HG03342 (cell line): ENCODE measurements around the gene DKK1.

Experiments used
- ATAC-seq: cut with Tn5 transposase; IDR thresholded peaks from one replicate; pipeline ENCODE4 v1.9.1; 2021; ENCODE audit warnings: mild to moderate bottlenecking, moderate library complexity; ENCODE audit not compliant: unreplicated experiment

DKK1 gene

DNA sequence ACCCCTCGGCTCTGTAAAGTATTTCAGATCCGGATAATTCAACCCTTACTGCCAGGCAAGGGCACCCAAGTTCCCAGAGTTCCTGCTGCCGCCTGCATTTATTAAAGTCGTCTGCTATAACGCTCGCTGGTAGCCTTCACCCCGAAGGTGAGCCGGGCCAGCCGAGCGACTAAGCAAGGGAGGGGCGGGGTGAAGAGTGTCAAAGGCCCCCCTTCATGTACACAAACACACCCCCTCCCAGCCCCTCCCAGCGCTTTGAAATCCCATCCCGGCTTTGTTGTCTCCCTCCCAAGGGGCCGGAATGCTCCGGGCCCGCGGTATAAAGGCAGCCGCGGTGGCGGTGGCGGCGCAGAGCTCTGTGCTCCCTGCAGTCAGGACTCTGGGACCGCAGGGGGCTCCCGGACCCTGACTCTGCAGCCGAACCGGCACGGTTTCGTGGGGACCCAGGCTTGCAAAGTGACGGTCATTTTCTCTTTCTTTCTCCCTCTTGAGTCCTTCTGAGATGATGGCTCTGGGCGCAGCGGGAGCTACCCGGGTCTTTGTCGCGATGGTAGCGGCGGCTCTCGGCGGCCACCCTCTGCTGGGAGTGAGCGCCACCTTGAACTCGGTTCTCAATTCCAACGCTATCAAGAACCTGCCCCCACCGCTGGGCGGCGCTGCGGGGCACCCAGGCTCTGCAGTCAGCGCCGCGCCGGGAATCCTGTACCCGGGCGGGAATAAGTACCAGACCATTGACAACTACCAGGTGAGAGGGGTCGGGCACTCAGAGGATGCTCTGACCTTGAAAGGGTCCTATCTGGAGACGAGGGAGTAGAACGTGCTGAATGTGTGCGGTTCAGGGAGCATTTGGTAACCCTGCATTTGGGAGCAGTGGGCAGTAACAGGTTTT lies at the start of gene DKK1:
DKK1 (plus strand) TSS at position 349 of the 889 bp plus-strand sequence; CDS start at position 503, 154 bp downstream.
- ATAC-seq: peak; percentile 65

DNA sequence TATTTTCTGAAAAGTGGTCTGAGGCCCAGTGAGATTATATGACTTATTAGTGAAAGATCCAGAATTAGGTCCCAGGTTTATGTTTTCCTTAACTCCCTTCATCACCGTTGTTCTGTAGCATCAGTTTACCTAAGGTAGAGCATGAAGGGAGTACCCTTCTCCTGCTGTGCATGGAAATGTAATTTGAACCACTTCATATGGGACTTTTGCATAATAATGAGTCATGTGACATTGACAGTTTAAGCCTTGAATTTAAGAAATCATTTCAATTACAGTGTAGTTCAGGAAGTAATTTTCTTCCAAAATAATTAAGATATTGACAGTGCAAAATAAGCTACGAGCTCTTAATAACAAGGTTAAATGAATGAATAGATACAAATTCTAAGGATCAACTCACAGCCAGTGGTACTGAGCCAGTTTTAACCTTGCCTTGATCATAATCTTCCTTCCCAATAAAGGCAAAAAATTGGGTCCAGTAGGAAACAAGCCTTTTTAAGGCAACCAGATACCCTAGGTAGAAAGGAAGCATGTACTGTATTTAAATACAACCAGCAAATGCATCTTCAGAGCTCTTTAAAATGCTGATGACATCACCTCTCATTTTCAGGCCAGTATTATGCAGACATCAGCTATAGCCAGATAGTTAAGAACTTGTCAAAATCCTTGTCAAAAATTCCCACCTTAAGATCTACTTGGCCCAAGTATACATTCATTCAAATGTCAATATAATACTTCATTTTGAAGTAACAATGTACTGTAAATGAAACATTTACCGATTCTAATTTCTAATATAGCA lies 48.8 kb upstream of the DKK1 start:
- ATAC-seq: no peak

- ATAC-seq: no peak
Measured at GRCh38 chr10:52266858-52267257, 47.2 kb upstream of the DKK1 start.

DNA sequence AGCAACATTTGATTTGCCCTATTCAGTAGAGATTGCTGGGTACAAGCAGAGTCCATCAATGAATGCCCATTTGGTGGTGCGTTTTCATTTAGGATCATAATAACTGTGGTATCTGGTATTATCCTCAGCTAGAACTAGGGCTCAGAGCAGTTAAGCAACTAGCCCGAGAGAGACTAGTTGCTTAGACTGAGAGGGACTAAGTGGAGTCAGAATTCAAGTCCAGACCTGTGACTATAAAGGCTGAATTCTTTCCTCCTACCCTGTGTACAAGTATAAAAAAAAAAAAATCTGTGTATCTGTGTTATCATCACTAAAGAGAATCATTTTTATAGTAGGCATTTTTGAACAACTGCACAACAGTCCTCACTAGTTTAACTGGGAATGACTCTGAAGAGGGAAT lies 45.3 kb upstream of the DKK1 start:
- ATAC-seq: no peak

GRCh38 chr10:52269233-52269632 lies 44.8 kb upstream of the DKK1 start:
- ATAC-seq: no peak

DNA sequence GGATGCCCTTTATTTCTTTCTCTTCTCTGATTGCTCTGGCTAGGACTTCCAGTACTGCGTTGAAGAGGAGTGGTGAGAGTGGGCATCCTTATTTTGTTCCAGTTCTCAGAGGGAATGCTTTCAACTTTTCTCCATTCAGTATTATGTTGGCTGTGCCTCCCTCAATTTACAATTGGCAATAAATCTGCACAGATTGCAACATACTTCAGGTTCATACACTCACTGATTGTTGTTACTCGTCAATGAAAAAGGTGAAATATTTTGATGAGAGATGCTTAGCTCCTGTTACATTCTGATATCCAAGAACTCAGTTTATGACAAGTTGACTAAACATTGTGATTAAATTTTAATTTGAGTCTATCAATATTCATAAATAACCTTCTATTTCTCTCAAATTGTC lies 37.9 kb upstream of the DKK1 start:
- no peak for ATAC-seq

- ATAC-seq: no peak
Measured at GRCh38 chr10:52276986-52277385, 37.1 kb upstream of the DKK1 start.

- ATAC-seq: no peak
Measured at GRCh38 chr10:52279546-52279945, 34.5 kb upstream of the DKK1 start.

DNA sequence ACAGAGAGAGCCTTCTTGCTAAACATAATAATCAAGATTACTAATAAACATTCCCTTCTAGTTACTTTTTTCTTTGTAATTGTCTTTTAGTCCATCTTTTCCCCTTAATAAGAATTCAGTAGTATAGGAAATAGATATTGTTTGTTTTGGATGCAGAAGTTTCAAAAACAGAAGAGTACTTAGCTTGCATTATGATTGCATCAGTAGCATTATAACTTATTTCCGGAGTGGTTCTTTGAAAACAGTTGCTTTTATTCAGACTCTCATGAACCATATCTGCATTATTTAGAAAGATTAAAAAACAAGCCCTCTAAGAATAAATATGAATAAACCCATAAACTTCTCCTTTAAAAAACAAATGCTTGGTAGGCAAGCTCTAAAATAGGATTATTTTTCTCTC lies 34.0 kb upstream of the DKK1 start:
- ATAC-seq: no peak

GRCh38 chr10:52283174-52283573 lies 30.9 kb upstream of the DKK1 start:
- no peak for ATAC-seq

DNA sequence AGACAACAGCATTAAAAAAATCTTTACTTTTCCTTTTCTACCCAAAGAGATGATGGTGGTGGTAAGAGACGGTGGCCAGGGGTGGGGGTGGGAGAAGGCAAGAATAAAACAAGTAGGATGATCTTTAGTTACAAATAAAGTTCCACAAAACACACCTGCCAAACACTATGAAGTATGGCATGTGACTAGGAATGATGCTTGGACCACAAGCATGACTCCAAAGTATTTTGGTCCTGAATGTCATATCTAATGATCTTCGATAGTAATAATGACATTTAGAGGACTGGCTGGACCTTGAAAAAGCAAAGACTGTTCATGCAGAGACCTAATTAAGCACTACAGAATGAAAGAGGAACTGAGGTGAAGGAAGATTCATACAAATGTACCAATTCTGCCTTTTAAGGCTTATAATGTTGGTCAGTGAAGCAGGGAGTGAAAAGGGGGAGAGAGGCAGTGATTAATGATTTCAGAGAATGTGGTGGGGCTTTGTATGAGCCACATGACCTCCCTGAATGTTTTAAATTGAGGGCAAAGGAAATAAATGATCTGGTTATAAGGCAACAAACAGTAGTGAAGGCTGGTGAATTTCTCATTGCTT lies 29.6 kb upstream of the DKK1 start:
- no peak for ATAC-seq

GRCh38 chr10:52287866-52288265 lies 26.2 kb upstream of the DKK1 start:
- no peak for ATAC-seq

DNA sequence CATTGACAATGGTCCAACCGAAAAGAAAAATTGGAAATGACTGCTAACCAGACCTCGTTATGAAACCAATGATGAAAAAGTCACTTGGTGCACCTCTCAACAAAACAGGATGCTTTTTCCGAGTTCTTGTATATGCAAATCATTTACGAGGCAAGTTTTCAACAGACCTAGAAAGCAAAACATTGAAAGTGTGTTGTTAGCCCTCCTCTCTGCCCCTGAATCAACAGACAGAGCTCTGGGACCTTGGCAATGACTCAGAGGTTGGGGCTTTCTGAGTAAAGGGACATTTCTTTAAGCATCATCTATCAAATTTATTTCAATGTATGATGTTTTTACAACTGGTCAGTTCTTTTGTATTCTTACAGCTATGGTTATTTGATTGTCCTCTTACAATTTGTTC lies 16.3 kb upstream of the DKK1 start:
- no peak for ATAC-seq

DNA sequence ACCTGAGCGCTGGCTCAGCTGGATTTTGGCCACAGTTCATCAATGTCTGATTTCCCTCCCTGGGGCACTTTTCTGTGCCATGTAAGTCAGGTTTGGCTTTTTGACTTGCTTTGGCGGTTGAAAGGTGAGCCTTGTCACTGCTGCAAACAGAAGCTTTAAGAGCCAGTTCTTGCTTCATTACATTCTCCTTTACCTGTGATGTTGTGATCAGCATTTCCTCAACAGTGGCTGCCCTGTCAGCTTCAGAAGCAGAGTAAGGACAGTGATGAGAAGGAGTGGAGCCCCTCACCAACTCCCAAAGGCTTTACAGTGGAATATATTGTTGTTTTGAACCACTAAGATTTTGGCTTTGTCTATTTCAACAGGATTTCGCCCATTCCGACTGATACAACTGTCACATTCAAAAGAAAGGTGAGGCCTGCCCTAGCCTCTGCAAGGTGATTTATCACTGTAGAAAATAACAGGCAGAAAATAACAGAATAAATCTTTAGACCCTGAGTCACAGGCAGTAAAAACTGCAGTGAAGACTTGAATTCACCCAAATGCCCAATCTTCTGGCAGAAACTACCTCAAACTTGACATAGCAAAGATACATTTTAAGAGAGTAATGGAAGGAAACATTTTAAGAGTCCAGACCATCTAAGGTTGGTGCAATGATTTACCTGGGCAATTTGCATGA lies 13.3 kb upstream of the DKK1 start:
- no peak for ATAC-seq

DNA sequence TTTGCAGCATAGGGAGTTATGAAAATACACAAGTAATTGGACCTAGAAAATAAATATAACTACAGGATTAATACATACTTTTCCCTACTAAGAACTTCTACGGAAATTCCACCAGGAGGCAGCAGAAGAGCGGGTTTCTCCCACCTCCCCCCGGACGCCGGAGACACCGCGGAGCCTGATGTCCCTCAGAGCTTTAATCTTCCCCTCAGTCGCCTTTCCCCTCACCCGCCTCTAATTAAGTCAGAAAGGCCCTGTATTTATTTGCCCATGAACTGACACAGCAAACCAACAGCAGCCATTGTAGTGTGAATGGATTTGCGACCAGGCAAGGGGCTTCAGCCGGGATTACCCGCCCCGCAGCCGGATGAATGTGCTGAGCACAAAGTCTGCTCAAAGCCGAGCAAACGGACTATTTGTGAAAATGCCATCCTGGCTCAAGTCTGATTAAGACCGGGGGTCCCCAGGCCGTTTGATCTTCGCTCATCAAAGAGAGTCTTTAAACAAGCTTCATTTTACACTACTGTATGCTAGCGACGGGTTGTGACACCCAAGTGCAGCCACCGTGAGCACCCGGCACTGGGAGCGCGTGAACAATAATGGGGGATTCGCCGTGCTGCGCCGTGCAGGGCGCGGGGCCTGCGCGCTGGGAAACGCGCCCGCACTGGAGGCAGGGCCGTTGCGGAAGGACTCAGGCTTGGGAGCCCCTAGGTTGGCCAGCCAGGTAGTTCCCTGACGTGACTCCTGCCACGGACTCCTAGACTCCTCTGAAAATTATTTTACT lies 5.6 kb upstream of the DKK1 start:
- peak; percentile 82 for ATAC-seq

DNA sequence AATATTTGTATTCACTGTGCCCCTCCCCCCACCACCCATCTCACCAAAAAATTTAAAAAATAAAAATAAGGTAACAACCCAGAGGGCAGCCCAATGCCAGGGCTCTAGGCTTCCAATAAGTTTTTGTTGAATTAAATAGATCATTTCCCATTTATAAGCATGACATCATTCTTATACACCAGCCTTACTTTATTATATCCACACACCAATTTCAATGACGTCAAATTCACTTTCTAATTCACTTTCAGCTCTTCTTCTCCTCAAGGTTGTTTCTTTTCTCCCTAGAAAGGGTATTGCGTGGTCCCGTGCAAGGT lies 1.2 kb upstream of the DKK1 start:
- no peak for ATAC-seq

GRCh38 chr10:52313256-52313932 lies 687 bp upstream of the DKK1 start:
- ATAC-seq: no peak

DNA sequence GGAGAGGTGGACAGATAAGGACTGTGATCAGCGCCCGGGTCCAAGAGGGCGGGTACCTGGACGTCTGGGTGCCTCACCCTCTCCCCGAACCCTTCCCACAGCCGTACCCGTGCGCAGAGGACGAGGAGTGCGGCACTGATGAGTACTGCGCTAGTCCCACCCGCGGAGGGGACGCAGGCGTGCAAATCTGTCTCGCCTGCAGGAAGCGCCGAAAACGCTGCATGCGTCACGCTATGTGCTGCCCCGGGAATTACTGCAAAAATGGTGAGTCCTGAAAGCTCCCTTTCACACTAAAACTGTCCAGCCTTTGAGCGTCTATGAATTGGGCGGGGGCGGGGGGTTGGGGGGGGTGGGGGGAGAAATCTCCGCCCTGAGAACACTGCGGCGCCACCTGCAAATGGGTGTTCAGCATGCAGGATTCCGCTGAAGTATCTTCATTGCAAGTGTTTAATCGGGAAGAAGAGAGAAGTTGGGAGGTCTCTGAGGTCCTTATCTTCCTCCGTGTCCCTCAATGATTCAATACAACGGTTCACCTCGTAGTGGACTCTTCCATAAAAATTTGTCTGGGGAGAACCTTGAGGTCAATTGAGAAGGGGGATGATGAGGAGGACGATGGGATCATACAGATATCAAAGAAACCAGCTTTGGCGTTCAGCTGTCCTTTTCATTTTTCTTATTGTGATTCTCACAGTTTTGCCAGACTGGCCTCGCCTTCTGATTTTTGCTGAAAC lies 906 bp downstream of the DKK1 start:
- ATAC-seq: no peak

DNA sequence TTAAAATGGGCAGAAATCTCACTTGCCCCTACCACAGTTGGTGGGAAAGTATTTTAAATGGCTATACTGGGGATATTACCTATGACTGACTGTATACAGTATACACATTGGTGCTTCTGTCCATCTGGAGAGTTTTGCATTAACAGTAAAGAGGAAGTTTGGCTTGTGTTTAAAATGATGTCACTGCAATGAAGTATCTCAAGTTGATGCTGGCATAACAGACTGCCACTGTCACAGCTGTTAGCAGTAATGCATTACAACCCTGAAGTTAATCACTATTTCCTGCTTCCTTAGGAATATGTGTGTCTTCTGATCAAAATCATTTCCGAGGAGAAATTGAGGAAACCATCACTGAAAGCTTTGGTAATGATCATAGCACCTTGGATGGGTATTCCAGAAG lies 1.9 kb downstream of the DKK1 start:
- ATAC-seq: no peak
